ENCODE results near the gene MRPL20.
"Not testable (repeated sequence)": the region's sequence is repeated elsewhere in the genome, so short reads cannot be mapped to it uniquely, and the experiment has no call there.

The MRPL20 gene

GRCh38 chr1:1425753-1426495, 18.8 kb upstream of the MRPL20 start:
- no peak for ATAC-seq

GRCh38 chr1:1425426-1425752, 18.3 kb upstream of the MRPL20 start:
- ATAC-seq, result no peak

GRCh38 chr1:1424707-1425106, 17.6 kb upstream of the MRPL20 start:
- ATAC-seq, result no peak

GRCh38 chr1:1423245-1423597, 16.1 kb upstream of the MRPL20 start:
- no peak for ATAC-seq

- ATAC-seq, result no peak
These were observed 15.6 kb upstream of the MRPL20 start for GRCh38 chr1:1422465-1423244.

- ATAC-seq, result no peak
These were observed 14.9 kb upstream of the MRPL20 start for GRCh38 chr1:1421907-1422464.

GRCh38 chr1:1421147-1421906, 14.2 kb upstream of the MRPL20 start, which contains the start of gene ANKRD65:
Gene ANKRD65 (minus strand): TSS chr1:1421276. CDS start chr1:1421005, 271 bp downstream.
- no peak for ATAC-seq

GRCh38 chr1:1420654-1421141, 13.6 kb upstream of the MRPL20 start:
- no peak for ATAC-seq

GRCh38 chr1:1419813-1420653, 12.9 kb upstream of the MRPL20 start:
- peak; percentile 17 to 49 for ATAC-seq

GRCh38 chr1:1419363-1419812, 12.3 kb upstream of the MRPL20 start:
- ATAC-seq, result no peak

- no peak for ATAC-seq
These were observed 11.6 kb upstream of the MRPL20 start for GRCh38 chr1:1418464-1419362.

GRCh38 chr1:1417825-1418463, 10.9 kb upstream of the MRPL20 start:
- peak; percentile 35 to 51 for ATAC-seq

GRCh38 chr1:1417396-1417795, 10.3 kb upstream of the MRPL20 start:
- ATAC-seq, result not testable (repeated sequence)

- ATAC-seq, result no peak
These were observed 8.7 kb upstream of the MRPL20 start for GRCh38 chr1:1415751-1416150.

GRCh38 chr1:1412311-1412902, 5.3 kb upstream of the MRPL20 start:
- ATAC-seq, result not testable (repeated sequence)

- ATAC-seq, result no peak
These were observed 4.5 kb upstream of the MRPL20 start for GRCh38 chr1:1411626-1412025.

- not testable (repeated sequence) for ATAC-seq
These were observed 3.1 kb upstream of the MRPL20 start for GRCh38 chr1:1410238-1410637.

GRCh38 chr1:1407636-1408318, 684 bp upstream of the MRPL20 start:
- peak; percentile 4 to 5 for ATAC-seq

- ATAC-seq, result no peak
These were observed 832 bp downstream of the MRPL20 start for GRCh38 chr1:1406101-1406820.
